Measurements from ENCODE around the gene STK32B.

- no peak for TF ChIP-seq CTCF (IDR thresholded peaks at IDR 0.05)
- TF ChIP-seq POLR2A (IDR thresholded peaks at IDR 0.05): no peak
- no peak for TF ChIP-seq POLR2AphosphoS5 (IDR thresholded peaks at IDR 0.05)
Measured at GRCh38 chr4:5386921-5387320, 335.6 kb downstream of the STK32B start.
